SU-DHL-6 (cell line): ENCODE data around the gene SPATC1L.
A peak's percentile ranks its signal among the peaks of the same experiment; 100 is the strongest.
"Not testable (repeated sequence)": the region's sequence is repeated elsewhere in the genome, so short reads cannot be mapped to it uniquely, and the experiment has no call there.

Experiments
- H2AFZ ChIP-seq: fragments of 200-600 bp; sonication (generic); 2 replicates; pipeline ENCODE4 v1.6.1; 2014; ENCODE audit warnings: low read depth, mild to moderate bottlenecking, moderate library complexity, mixed read lengths, antibody characterized with exemption, low read length; ENCODE audit not compliant: severe bottlenecking
- H3F3A ChIP-seq: fragments of 200-600 bp; shearing (Covaris generic); 2 replicates; pipeline ENCODE4 v1.6.0; 2016; ENCODE audit warnings: antibody characterized with exemption, mild to moderate bottlenecking; ENCODE audit not compliant: insufficient read depth
- H3K27ac ChIP-seq: fragments of 200-600 bp; sonication (generic); 2 replicates; pipeline ENCODE4 v1.5.1; 2016; ENCODE audit warnings: low read depth, mild to moderate bottlenecking, low read length, moderate library complexity, mixed read lengths
- H3K27me3 ChIP-seq: fragments of 200-600 bp; sonication (generic), shearing (Covaris generic); 2 replicates; pipeline ENCODE4 v1.6.0; 2014; ENCODE audit warnings: mild to moderate bottlenecking, low read length
- H3K36me3 ChIP-seq: fragments of 200-600 bp; sonication (generic); 2 replicates; pipeline ENCODE4 v1.6.1; 2014; ENCODE audit warnings: mild to moderate bottlenecking, low read length, mixed read lengths
- H3K4me2 ChIP-seq: fragments of 300-600, 200-600 bp; shearing (Covaris generic), sonication (generic); 2 replicates; pipeline ENCODE4 v1.6.0; 2014; ENCODE audit warnings: low read length, low read depth, mild to moderate bottlenecking; ENCODE audit not compliant: poor library complexity, severe bottlenecking
- H3K4me3 ChIP-seq: fragments of 200-600 bp; sonication (generic); 2 replicates; pipeline ENCODE4 v1.5.1; 2014; ENCODE audit warnings: antibody characterized with exemption, low read length, mild to moderate bottlenecking, mixed read lengths; ENCODE audit not compliant: insufficient read depth, poor library complexity, severe bottlenecking
- H3K79me2 ChIP-seq: fragments of 200-600 bp; sonication (generic); 2 replicates; pipeline ENCODE4 v1.6.1; 2014; ENCODE audit warnings: mild to moderate bottlenecking, low read length, moderate library complexity; ENCODE audit not compliant: insufficient read depth
- H3K9ac ChIP-seq: fragments of 200-600 bp; sonication (generic); 2 replicates; pipeline ENCODE4 v1.7.0; 2014; ENCODE audit warnings: mild to moderate bottlenecking, low read length
- H3K9me2 ChIP-seq: fragments of 200-600 bp; sonication (generic); replicated peaks from 2 replicates; pipeline ENCODE4 v1.6.1; 2014; ENCODE audit warnings: low read length; ENCODE audit not compliant: insufficient read depth
- H3K9me3 ChIP-seq: fragments of 200-600 bp; sonication (generic); 2 replicates; pipeline ENCODE4 v1.6.1; 2014; ENCODE audit warnings: low read length, mixed read lengths; ENCODE audit not compliant: insufficient read depth
- H4K20me1 ChIP-seq: fragments of 200-600 bp; sonication (generic); 2 replicates; pipeline ENCODE4 v1.6.1; 2014; ENCODE audit warnings: low read depth, mild to moderate bottlenecking, antibody characterized with exemption, low read length, moderate library complexity, mixed read lengths
- CTCF ChIP-seq: fragments of 200-600 bp; sonication (generic); IDR thresholded peaks from one replicate; pipeline ENCODE4 v1.5.1; 2017; ENCODE audit warnings: antibody characterized with exemption, mild to moderate bottlenecking, low read length, moderate library complexity; ENCODE audit not compliant: insufficient read depth, poor library complexity, severe bottlenecking
- EZH2phosphoT487 ChIP-seq: fragments of 200-600 bp; sonication (generic), shearing (Covaris generic); conservative IDR thresholded peaks from 2 replicates; pipeline ENCODE4 v1.6.1; 2018; ENCODE audit warnings: mild to moderate bottlenecking, antibody characterized with exemption, low read length, moderate library complexity, mixed read lengths

The SPATC1L gene

GRCh38 chr21:46226146-46226545 lies 41.9 kb upstream of the SPATC1L start:
- H2AFZ ChIP-seq: no peak overlapping the region
- H4K20me1 ChIP-seq: no peaks in the 10 kb centered on the region
- H3K4me2 ChIP-seq: peak overlapping the region; percentile 83
- no peaks in the 10 kb centered on the region for H3K27me3 ChIP-seq
- peak overlapping the region; percentile 45; the same call in 1 of the 2 replicates for H3K27ac ChIP-seq
- H3K9ac ChIP-seq: peak overlapping the region; percentile 88; the same call in 1 of the 2 replicates
- TF ChIP-seq CTCF: no peak
- peaks cover 62% of the 10 kb centered on the region for H3K79me2 ChIP-seq
- no peak overlapping the region for H3K4me3 ChIP-seq
- no peaks in the 10 kb centered on the region for H3K9me3 ChIP-seq
- no peaks in the 10 kb centered on the region; the same call in 1 of the 2 replicates for H3K36me3 ChIP-seq
- peaks cover 9% of the 10 kb centered on the region; the same call in 1 of the 2 replicates for H3F3A ChIP-seq
- no peaks in the 10 kb centered on the region for H3K9me2 ChIP-seq

- H3K4me2 ChIP-seq, H3K9me3 ChIP-seq, H3K36me3 ChIP-seq, H4K20me1 ChIP-seq, H3K27ac ChIP-seq, H3K4me3 ChIP-seq, H3F3A ChIP-seq, H2AFZ ChIP-seq, H3K27me3 ChIP-seq, H3K9me2 ChIP-seq, H3K9ac ChIP-seq: not testable (repeated sequence)
- peaks cover 44% of the 10 kb centered on the region for H3K79me2 ChIP-seq
Measured at GRCh38 chr21:46223661-46224060, 39.4 kb upstream of the SPATC1L start.

GRCh38 chr21:46223217-46223616 lies 39.0 kb upstream of the SPATC1L start:
- no peak for TF ChIP-seq EZH2phosphoT487
- TF ChIP-seq CTCF: no peak
- Histone ChIP-seq H3K27ac (no peak overlapping the region), H3K79me2 (peaks cover 42% of the 10 kb centered on the region), H3K27me3 (no peaks in the 10 kb centered on the region), H3K9me3 (no peaks in the 10 kb centered on the region), H4K20me1 (no peaks in the 10 kb centered on the region), H3K4me2 (no peak overlapping the region), H2AFZ (no peak overlapping the region), H3K36me3 (no peaks in the 10 kb centered on the region), H3K9me2 (no peaks in the 10 kb centered on the region), H3K4me3 (no peak overlapping the region), H3F3A (peaks cover 9% of the 10 kb centered on the region; the same call in 1 of the 2 replicates), H3K9ac (no peak overlapping the region)

- H4K20me1 ChIP-seq: no peaks in the 10 kb centered on the region
- H3K4me2 ChIP-seq: no peak overlapping the region
- H3F3A ChIP-seq: peaks cover 9% of the 10 kb centered on the region; the same call in 1 of the 2 replicates
- H3K4me3 ChIP-seq: no peak overlapping the region
- H2AFZ ChIP-seq: no peak overlapping the region
- H3K9me2 ChIP-seq: no peaks in the 10 kb centered on the region
- H3K27ac ChIP-seq: no peak overlapping the region
- H3K9ac ChIP-seq: no peak overlapping the region
- peaks cover 36% of the 10 kb centered on the region for H3K79me2 ChIP-seq
- no peak for TF ChIP-seq CTCF
- no peak for TF ChIP-seq EZH2phosphoT487
- no peaks in the 10 kb centered on the region for H3K9me3 ChIP-seq
- H3K36me3 ChIP-seq: no peaks in the 10 kb centered on the region
- no peaks in the 10 kb centered on the region for H3K27me3 ChIP-seq
Measured at GRCh38 chr21:46222436-46223116, 38.3 kb upstream of the SPATC1L start.
